ENCODE measurements around the gene MLNR.

GRCh38 chr13:49210114-49210513, 10.0 kb upstream of the MLNR start:
- TF ChIP-seq, protein P1, sequence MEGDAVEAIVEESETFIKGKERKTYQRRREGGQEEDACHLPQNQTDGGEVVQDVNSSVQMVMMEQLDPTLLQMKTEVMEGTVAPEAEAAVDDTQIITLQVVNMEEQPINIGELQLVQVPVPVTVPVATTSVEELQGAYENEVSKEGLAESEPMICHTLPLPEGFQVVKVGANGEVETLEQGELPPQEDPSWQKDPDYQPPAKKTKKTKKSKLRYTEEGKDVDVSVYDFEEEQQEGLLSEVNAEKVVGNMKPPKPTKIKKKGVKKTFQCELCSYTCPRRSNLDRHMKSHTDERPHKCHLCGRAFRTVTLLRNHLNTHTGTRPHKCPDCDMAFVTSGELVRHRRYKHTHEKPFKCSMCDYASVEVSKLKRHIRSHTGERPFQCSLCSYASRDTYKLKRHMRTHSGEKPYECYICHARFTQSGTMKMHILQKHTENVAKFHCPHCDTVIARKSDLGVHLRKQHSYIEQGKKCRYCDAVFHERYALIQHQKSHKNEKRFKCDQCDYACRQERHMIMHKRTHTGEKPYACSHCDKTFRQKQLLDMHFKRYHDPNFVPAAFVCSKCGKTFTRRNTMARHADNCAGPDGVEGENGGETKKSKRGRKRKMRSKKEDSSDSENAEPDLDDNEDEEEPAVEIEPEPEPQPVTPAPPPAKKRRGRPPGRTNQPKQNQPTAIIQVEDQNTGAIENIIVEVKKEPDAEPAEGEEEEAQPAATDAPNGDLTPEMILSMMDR (IDR thresholded peaks at IDR 0.05), result no peak
- TF ChIP-seq POLR2A (IDR thresholded peaks at IDR 0.05), result no peak
- no peak for TF ChIP-seq POLR2AphosphoS5 (IDR thresholded peaks at IDR 0.05)

Measured in breast epithelium (tissue), 3 donors.